Astrocyte (in vitro differentiated cells and primary cell): ENCODE results near the gene CCL23.

Source experiments
- CTCF ChIP-seq: IDR thresholded peaks from 2 replicates; pipeline ENCODE4 v1.5.1; 2011; ENCODE audit warnings: low read depth, mild to moderate bottlenecking, inconsistent platforms, low read length, moderate library complexity; ENCODE audit not compliant: insufficient read depth
- EZH2 ChIP-seq: IDR thresholded peaks from 2 replicates; pipeline ENCODE4 v1.6.1; 2012; ENCODE audit warnings: mild to moderate bottlenecking, low read length, inconsistent platforms; ENCODE audit not compliant: insufficient read depth

GRCh38 chr17:36057911-36058310 is 40.1 kb upstream of the CCL23 start:
- TF ChIP-seq CTCF (no peak), EZH2 (no peak)
